Central memory CD4-positive, alpha-beta T cell (primary cell): ENCODE data around the gene ABL2.
"Not testable (repeated sequence)": the region's sequence is repeated elsewhere in the genome, so short reads cannot be mapped to it uniquely, and the experiment has no call there.

Source experiments
- DNase-seq: peaks from one replicate; pipeline ENCODE4 v3.0.0; 2022

Gene ABL2

DNA sequence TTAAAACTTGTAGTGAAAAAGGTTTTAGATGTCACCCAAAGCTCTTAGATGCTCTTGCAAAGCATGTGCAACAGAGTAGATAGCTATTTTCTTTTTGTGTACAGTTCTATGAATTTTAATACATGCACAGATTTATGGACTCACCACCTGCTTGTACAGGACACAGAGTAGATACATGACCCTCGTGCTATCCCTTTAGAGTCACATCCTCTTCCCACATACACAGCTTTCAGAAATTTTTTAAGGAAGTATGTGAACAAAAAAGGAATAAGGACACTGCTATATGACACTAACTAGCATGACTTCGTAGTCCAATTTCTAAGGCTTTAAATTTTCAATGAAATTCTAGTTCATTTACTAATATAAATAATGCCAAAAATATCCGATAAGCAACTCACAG is 60.9 kb downstream of the ABL2 start:
- no peak for DNase-seq

DNA sequence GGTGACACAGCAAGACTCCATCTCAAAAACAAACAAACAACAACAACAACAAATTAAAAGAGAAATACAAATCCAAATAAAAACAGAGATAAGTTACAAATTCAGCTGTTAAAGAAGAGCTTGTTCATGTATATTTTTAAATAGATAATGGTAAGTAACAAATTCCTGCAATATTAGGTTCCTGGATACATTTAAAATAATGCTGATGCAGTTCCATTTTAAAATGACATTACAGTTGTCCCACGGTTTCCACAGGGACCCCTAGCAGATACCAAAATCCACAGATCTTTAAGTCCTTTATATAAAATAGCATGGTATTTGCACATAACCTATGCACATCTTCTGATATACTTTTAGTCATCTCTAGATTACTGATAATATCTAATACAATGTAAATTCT is 61.5 kb downstream of the ABL2 start:
- DNase-seq = no peak

DNA sequence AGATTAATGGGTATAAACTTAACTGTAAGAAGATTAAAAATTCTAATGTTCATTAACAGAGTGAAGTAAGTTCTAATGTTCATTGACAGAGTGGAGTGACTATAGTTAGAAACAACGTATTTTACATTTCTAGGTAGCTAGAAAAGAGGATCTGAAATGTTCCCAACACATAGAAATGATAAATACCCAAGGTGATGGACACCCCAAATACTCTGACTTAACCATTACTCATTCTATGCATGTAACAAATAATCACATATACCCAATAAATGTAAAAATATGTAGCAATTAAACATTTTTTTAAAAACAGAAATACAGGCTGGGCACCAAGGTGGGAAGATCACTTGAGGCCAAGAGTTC is 62.1 kb downstream of the ABL2 start:
- DNase-seq = no peak

DNA sequence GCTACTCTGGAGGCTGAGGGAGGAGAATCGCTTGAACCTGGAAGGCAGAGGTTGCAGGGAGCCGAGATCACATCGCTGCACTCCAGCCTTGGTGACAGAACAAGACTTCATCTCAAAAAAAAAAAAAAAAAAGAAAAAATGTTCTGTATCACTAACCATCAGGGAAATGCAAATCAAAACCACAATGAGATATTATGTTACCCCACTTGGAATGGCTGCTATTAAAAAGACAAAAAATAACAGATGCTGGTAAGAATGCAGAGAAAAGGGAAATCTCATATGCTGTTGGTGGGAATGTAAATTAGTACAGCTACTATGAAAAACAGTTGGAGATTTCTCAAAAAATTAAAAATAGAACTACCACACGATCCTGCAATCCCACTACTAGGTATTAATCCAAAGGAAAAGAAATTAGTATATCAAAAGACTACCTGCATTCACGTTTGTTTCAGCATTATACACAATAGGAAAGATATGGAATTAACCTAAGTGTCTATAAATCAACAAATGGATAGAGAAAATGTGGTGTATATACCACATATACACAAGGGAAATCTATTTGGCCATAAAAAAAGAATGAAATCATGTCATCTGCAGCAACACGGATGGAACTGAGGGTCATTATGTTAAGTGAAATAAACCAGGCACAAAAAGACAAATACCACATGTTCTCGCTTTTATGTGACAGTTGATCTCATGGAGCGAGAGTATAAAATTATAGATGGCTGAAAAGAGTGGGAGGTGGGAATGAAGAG is 62.6 kb downstream of the ABL2 start:
- DNase-seq = no peak

DNA sequence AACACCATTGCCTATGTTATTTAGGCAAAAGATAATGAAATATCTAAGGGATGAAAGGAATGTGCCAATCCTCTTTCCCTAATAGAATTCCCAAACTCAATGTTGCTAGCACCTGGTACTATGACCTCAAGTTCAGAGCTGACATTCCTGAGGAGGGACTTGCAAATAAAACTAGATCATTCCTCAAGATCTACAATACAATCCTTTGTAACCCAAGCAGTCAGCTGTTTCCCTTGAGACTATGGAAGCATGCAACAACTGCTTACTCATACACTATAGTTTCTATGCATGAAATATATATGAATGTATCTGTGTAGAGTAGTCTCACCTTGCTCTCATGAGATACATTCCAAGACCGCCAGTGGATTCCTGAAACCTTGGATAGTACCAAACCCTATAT is 65.0 kb downstream of the ABL2 start:
- DNase-seq = no peak

DNA sequence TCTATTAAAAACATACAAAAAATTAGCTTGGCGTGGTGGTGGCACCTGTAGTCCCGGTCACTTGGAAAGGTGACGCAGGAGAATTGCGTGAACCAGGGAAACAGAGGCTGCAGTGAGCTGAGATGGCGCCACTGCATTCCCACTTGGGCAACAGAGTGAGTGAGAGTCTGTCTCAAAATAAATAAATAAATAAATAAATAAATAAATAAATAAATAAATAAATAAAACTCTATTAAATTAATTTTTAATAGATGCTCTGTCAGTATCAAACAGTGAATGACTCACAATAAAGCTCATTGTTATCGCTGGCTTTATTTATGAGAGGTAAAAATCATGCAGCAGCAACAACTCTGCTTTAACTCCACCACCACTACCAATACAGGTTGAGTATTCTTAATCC is 72.8 kb downstream of the ABL2 start:
- DNase-seq = no peak

DNA sequence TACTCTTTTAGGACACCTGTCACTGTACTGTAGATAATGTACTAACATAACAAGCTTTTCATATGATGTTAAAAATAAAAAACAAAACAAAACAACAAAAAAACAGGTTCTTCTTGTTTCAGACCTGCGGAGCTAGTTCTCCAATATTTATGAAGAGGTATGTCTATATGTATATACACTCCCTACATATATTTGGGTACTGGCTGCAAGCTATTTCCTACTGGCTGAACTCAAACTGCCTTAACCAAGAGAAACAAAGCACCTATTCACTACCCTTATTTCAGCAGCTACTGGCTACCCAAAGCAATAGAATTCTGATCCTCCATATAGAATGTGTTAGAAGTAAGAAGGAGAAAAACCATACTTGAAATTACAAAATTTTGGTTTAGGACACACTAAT is 73.5 kb downstream of the ABL2 start:
- DNase-seq = no peak

DNA sequence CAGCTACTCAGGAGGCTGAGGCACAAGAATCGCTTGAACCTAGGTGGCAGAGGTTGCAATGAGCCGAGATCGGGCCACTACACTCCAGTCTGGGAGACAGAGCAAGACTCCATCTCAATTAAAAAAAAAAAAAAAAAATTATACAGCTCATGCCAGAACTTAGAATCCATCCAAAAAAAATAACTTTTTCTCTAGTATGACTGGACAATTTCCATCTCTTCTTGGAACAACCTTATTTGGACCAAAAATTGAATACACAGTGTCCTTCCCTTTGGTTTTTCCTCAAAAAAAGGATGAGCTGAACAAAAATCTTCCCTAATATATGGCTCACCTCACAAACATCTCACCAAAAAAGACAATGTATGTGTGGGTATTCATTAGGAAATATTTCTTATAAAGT is 73.9 kb downstream of the ABL2 start:
- DNase-seq = no peak

DNA sequence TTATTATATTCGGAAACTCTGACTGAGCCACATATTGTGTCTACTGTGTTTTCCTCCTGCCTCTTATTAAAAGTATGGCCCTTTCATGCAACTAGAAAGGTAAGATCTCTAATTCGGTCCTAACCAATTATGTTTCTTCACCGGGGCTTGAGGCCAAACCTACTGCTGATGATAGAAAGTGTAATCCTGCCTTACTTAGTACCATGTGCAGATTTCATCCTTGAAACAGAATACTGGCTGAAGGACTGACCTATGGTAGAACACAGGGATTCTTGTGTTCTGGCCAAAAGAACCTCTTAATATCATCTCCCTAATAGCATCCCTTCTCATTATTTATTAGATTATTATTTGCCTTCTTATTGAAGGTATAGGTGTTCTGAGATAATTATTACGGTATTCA is 75.0 kb downstream of the ABL2 start:
- DNase-seq = no peak

DNA sequence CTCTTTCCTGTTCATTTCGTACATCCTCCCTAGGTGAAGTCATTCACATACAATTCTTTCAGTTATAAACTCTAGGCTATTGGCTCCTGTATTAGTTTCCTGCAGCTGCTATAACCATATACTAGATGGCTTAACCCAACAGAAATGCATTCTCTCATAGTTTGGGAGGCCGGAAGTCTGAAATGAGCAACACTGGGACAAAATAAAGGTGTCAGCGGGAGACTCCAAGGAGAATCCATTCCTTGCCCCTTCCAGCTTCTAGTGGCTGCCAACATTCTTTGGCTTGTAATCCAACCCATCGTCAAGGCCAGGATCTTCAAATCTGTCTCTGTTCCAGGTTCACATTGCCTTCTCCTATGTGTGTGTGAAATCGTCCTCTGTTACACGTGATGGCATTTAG is 76.3 kb downstream of the ABL2 start:
- DNase-seq = no peak

DNA sequence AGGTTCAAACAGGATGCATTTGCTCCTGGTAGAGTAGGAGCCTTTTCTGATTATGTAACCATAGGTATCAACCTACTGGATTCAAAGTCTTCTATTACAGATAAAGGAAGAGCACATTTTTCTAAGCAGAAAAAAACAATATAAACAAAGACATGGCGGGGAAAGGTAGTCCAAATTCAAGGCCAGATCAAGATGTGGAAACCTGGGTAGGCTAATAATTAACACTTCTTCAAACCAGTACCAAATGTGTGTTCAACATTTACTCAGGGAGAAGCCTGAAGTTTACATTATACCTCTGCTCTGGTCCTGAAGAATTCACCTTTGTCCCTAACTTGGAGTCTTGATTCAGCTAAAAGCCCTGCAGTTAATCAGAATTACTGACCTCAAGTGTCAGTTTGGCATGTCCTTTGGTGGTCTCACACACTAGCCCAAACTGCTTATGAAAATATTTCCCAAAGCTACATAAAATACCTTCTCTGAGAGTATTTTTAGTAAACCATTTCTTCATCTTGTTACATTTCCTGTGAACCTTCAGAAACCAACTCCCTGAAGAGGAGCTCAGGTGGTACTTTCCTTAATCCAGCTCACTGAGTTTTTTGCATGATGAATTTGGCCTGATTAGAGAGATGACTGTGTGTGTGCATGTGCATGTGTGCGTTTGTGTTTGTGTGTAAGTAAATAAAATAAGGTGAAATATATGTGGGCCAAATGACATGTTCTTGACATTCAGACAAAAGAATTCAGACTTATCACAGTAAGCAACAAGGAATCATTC is 77.4 kb downstream of the ABL2 start:
- no peak for DNase-seq

DNA sequence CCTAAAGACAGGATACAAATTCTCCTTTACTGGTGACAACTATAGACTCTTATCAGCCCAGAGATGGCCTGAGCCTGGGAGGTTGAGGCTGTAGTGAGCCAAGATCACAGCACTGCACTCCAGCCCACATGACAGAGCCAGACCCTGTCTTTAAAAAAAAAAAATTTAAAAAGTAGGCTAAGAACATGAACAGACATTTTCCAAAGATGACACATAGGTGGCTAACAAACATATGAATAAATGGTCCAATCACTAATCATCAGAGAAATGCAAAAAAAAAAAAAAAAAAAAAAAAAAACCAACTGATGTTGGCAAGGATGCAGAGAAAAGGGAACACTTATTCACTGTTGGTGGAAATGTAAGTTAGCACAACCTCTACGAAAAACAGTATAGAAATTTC is 82.6 kb downstream of the ABL2 start:
- no peak for DNase-seq

DNA sequence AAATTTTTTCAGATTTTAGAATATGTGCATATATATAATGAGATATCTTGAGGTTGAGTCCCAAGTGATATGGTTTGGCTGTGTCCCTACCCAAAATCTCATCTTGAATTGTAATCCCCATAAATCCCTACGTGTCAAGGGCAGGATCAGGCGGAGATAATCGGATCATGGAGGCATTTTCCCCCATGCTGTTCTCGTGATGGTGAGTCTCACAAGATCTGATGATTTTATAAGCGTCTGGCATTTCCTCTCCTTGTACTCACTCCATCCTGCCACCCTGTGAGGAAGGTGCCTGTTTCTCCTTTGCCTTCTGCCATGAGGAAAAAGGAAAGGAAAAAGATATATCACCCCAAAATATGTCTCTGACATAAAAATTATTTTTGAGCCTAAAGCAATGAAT is 83.0 kb downstream of the ABL2 start:
- no peak for DNase-seq

DNA sequence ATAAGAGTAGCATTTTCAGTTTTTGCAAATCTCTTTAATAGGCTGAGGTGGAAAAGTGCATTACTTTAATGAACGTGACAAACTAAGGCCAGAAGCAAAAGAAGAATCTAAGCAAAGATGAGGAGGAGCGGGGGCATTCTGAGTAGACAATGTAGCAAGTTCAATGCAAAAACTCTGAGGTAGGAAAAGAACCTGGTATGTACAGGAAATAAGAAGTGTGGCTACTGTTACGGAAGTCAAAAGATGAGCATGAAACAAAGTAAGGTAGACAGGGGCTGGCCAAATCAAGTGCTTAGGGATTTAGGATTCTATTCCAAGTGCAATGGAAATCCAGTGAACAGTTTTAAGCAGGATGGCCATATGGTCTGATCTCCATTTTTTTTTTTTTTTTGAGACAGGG is 84.0 kb downstream of the ABL2 start:
- no peak for DNase-seq

DNA sequence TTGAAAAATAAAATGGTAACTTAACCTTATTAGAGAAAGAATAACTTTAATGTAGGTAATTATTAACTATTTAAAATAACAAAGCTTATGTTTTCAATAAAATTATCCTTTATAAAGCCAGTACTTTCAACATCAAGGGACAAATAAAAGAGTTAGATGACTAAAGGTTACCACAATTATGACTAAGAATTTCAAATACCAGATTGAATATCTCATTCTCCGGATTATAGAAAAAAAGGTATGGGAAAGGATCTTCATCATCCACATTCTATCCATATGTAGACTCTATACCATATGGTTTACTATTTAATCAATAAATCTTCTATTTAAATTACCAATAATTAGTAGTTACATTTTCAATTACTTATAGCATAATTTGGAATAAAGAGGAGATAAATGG is 84.9 kb downstream of the ABL2 start:
- DNase-seq = no peak

DNA sequence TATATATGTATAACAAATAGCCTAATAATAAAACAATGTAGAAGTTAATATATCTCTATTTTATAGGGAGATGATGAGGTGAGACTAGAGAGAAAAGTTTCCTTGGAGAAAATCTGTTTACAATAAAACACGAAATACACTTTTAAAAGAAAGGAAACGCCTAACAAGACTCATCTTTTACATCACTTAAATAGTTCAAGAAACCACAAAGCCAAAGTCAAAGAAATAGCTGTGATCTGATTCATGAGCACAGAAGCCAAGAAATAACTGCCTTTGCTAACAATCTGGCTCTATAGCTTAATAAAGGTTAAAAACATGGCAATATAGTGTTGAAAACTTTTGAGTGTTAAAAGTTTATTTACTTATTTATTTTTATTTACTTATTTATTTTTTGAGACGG is 86.2 kb downstream of the ABL2 start:
- DNase-seq = no peak

DNA sequence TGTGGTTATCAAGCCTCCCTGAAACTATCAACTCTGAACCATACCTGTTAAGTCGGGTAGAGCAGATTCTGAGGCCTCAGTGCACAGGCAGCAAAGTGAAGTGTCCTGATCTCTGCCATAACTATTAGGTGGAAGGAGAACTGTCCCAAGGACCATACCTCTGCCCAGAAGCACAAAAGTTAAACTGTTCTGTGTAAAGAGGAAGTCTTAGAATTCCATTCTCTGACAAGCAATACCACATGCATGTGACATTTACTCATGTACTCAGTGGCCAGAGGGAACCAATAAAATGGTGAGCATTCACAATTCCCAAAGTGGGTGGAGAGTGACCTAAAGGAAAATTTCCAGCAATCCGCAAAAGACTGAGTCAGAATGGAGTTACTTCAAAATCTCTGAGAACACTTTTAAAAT is 86.6 kb downstream of the ABL2 start:
- DNase-seq = no peak

DNA sequence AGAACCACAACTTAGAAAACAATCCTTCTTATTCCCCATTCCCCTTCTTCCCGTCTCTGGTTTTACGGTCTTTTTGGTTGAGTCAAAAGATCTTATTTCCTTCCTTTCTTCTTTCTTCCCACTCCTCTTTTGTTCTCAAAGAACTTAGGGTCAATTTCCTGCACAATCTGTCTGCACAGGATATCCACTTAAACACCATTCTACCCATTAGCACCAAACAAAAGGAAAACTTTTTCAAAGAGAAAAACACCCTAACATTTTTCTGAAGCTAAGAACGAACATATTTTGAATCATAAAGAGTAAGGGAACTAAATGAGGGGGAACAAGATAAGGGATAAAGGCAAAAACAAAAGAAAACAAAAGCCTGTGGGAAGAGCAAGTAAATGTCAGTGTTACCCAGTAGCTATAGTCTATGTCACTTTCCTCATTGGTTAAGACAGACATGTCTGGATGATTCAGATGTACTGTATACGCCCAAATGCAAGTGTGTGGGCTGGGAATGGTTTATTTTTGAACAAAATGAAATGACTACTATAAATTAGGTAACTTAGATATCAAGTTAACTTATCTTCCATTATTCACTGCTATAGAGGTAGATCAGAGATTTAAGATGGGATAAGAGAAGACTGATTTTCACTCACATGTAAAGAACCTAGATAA is 87.8 kb downstream of the ABL2 start:
- DNase-seq = no peak

DNA sequence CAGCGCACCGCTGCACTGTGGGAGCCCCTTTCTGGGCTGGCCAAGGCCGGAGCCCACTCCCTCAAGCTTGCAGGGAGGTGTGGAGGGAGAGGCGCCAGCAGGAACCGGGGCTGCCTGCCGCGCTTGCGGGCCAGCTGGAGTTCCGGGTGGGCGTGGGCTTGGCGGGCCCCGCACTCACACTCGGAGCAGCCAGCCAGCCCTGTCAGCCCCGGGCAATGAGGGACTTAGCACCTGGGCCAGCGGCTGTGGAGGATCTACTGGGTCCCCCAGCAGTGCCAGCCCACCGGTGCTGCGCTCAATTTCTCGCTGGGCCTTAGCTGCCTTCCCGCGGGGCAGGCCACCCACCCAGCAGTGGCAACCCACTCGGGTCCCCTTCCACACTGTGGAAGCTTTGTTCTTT is 90.7 kb downstream of the ABL2 start:
- DNase-seq = not testable (repeated sequence)

DNA sequence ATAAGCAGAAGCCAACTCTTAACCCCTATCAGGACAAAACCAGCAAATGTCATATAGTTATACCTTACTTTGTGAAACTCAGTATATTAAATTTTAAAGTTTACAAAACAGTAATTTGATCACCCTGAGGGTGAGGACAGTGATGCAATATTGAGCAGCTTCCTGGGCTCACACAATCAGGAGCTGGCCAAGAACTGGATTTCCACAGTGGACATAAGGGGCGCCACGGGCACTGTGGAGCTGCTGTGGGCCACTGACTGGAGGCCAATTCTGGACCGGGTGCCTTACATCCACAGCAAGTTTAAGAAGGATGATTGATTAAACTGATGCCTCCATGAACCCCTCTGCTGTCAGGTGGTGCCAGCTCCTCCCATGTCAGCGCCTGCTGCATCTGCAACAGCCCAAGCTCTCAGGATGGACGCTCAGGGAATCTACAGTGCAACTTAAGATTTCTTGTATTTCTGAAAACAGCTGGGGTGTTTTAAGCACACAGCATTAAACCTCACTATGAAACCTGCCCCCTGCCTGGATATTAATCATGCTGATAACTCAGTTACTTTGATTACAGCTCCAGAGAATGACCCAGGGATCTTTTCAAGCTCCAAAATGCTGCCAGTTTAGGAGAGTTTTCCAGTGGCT is 91.7 kb downstream of the ABL2 start:
- DNase-seq = no peak

DNA sequence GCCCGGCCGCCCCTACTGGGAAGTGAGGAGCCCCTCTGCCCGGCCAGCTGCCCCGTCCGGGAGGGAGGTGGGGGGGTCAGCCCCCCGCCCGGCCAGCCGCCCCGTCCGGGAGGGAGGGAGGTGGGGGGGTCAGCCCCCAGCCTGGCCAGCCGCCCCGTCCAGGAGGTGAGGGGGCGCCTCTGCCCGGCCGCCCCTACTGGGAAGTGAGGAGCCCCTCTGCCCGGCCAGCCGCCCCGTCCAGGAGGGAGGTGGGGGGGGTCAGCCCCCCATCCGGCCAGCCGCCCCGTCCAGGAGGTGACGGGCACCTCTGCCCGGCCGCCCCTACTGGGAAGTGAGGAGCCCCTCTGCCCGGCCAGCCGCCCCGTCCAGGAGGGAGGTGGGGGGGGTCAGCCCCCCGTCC is 93.8 kb downstream of the ABL2 start:
- not testable (repeated sequence) for DNase-seq

DNA sequence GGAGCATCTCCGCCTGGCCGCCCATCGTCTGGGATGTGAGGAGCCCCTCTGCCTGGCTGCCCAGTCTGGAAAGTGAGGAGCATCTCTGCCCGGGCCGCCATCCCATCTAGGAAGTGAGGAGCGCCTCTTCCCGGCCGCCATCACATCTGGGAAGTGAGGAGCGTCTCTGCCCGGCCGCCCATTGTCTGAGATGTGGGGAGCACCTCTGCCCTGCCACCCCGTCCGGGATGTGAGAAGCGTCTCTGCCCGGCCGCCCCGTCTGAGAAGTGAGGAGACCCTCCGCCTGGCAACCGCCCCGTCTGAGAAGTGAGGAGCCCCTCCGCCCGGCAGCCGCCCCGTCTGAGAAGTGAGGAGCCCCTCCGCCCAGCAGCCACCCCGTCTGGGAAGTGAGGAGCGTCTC is 94.3 kb downstream of the ABL2 start:
- DNase-seq = not testable (repeated sequence)

DNA sequence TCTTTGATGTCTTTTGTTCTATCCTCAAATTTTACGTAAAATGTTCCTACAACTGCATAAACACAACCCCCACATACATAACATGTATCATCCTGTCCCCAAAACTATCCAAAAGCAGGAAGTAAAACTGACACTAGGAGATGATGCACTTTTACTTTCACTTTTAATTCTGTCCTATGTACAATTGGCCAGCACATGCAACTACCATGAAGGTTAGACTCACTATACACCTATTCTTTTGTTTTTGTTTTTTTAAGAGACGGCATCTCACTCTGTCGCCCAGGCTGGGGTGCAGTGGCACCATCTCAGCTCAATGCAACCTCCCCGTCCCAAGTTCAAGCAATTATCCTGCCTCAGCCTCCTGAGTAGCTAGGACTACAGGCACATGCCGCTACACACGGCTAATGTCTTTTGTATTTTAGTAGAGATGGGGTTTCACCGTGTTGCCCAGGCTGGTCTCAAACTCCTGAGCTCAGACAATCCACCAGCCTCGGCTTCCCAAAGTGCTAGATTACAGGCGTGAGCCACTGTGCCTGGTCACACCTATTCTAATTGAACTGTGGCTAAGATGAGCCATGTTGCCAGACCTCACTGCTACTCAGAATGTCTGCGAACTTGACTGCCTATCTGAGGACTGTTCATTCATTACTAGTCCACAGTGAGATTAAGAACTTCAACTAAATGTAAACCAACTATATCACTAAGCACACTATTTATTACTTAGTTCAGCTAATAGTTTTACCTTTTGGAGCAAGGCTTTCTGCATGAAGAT is 99.6 kb downstream of the ABL2 start:
- peak; percentile 69 for DNase-seq
